IMR-90 (cell line): ENCODE measurements around the gene AGFG1.

ENCODE experiments used
- BHLHE40 ChIP-seq: fragments of 150-350 bp; IDR thresholded peaks from 2 replicates; pipeline ENCODE4 v1.6.1; 2016; ENCODE audit warnings: mild to moderate bottlenecking, low read depth, low read length
- CEBPB ChIP-seq: IDR thresholded peaks from 2 replicates; pipeline ENCODE4 v1.6.1; 2012; ENCODE audit warnings: low read depth, low read length, improper control_type of control experiment
- CHD1 ChIP-seq: IDR thresholded peaks from 2 replicates; pipeline ENCODE4 v1.6.1; 2012; ENCODE audit warnings: low read depth, low read length, improper control_type of control experiment
- CTCF ChIP-seq: conservative IDR thresholded peaks from 2 replicates; pipeline ENCODE4 v1.5.1; 2012; ENCODE audit warnings: mild to moderate bottlenecking, low read depth, low read length, improper control_type of control experiment
- FOS ChIP-seq: fragments of 150-350 bp; IDR thresholded peaks from 2 replicates; pipeline ENCODE4 v1.6.1; 2016; ENCODE audit warnings: low read depth, low read length
- MAZ ChIP-seq: IDR thresholded peaks from 2 replicates; pipeline ENCODE4 v1.6.1; 2012; ENCODE audit warnings: low read depth, mild to moderate bottlenecking, low read length, improper control_type of control experiment, moderate library complexity, borderline replicate concordance
- MXI1 ChIP-seq: IDR thresholded peaks from 2 replicates; pipeline ENCODE4 v1.6.1; 2012; ENCODE audit warnings: low read depth, mild to moderate bottlenecking, low read length, moderate library complexity, borderline replicate concordance
- RAD21 ChIP-seq: IDR thresholded peaks from 2 replicates; pipeline ENCODE4 v1.6.1; 2012; ENCODE audit warnings: low read length, improper control_type of control experiment
- USF2 ChIP-seq: fragments of 150-350 bp; IDR thresholded peaks from 2 replicates; pipeline ENCODE4 v1.6.1; 2017; ENCODE audit warnings: mild to moderate bottlenecking, antibody characterized with exemption, low read length, low read depth
- TF ChIP-seq, protein P1 (sequence below): fragments of 150-350 bp; IDR thresholded peaks from 2 replicates; pipeline ENCODE4 v1.6.1; 2016; ENCODE audit warnings: low read depth, mild to moderate bottlenecking, low read length, moderate library complexity, borderline replicate concordance

DNA sequence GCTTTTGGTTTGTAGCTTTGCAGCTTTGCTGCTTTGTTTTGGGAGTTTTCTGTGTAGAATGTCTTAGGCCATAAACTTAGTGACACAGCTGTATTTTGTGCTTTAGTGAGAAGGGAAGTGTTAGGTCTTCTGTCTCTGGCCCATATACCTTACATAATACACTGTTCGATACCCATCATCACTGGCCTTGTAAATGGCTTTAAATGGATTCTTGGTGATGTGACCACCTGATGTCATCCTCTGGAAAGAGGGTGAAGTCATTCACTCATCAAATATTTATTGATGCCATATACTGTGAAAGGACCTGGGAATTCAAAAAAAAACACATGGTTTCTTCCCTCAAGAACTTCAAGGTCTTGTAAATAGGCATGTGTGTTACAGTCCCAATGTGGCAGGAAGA is 107.8 kb downstream of the AGFG1 start:
- TF ChIP-seq CTCF (no peak), MAZ (no peak), FOS (no peak), CHD1 (no peak), RAD21 (no peak), MXI1 (no peak), BHLHE40 (no peak), CEBPB (no peak), USF2 (no peak)
- TF ChIP-seq, protein P1, sequence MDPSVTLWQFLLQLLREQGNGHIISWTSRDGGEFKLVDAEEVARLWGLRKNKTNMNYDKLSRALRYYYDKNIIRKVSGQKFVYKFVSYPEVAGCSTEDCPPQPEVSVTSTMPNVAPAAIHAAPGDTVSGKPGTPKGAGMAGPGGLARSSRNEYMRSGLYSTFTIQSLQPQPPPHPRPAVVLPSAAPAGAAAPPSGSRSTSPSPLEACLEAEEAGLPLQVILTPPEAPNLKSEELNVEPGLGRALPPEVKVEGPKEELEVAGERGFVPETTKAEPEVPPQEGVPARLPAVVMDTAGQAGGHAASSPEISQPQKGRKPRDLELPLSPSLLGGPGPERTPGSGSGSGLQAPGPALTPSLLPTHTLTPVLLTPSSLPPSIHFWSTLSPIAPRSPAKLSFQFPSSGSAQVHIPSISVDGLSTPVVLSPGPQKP, result no peak
